Ovary (tissue), 9 donors: ENCODE results near the gene RPL3. TPM values are rescaled to one million over a fixed set of nuclear protein-coding genes. Genes with fewer than 3 reads are reported as not detected.
A peak's percentile ranks its signal among the peaks of the same experiment; 100 is the strongest.

Source experiments
- DNase-seq, 5 donors: peaks; one replicate each; pipeline ENCODE4 v3.0.0-alpha.2; 2019 to 2020
- H3K27ac ChIP-seq, 2 donors: fragments of 200-600 bp; one replicate each; pipeline versions ENCODE4 v1.5.1 to v1.8.0; 2019 to 2022
- H3K27me3 ChIP-seq: fragments of 200-600 bp; one replicate; pipeline ENCODE4 v1.8.0; 2022
- H3K36me3 ChIP-seq: fragments of 200-600 bp; sonication (generic); one replicate; pipeline ENCODE4 v1.5.1; 2019
- H3K4me1 ChIP-seq: one replicate; pipeline ENCODE4 v1.8.1; 2013; ENCODE audit warnings: mild to moderate bottlenecking, moderate library complexity; ENCODE audit not compliant: insufficient read depth
- H3K4me3 ChIP-seq: fragments of 200-600 bp; sonication (generic); one replicate; pipeline ENCODE4 v1.5.1; 2017
- H3K9me3 ChIP-seq, 2 donors: fragments of 200-600 bp in 1 of 2; sonication (generic) in 1 of 2; one replicate each; pipeline versions ENCODE4 v1.5.1 to v1.8.1; 2013 to 2019; ENCODE audit warnings: mild to moderate bottlenecking in 1 of 2, moderate library complexity in 1 of 2
- EP300 ChIP-seq: sonication (generic); formaldehyde crosslinking; IDR thresholded peaks from one replicate; pipeline ENCODE4 v1.6.1; 2017; ENCODE audit warnings: antibody characterized with exemption
- POLR2A ChIP-seq: fragments of 450-650 bp; IDR thresholded peaks from one replicate; pipeline ENCODE4 v1.6.1; 2017; ENCODE audit warnings: antibody characterized with exemption, mild to moderate bottlenecking, moderate library complexity
- WGBS, 3 donors: extraction: QIAGEN DNeasy Blood & Tissue Kit in 1 of 3; methylation state at CpG; one replicate each; pipeline versions ENCODE4 v1.1.5 to v1.1.7; 2013 to 2017; 5-methylcytosine and 5-hydroxymethylcytosine counted together
- intact Hi-C, 4 donors: fragments of 100-400 bp; cut with DNase I; formaldehyde crosslinking; loops; one replicate each; pipeline versions ENCODE4 v1.11.0 to v1.15.1; 2022 to 2023
- polyA plus RNA-seq, 2 donors: library from polyadenylated mRNA; stranded (reverse); fragments of 200-250 nt in 1 of 2; fragments of 350-450 nt in 1 of 2; fragmentation: Illumina TruSeq in 1 of 2; extraction: RNeasy Lipid Tissue Mini Kit (QIAGEN cat#74804) in 1 of 2; gene quantifications; one replicate each; pipeline ENCODE4 v1.2.3, GENCODE V29; 2013 to 2014
- total RNA-seq, 7 donors: library from RNA; depleted of rRNA in 2 of 7; stranded (reverse); fragments of >200 nt in 2 of 7; fragmentation: NEBNext Ultra II Directional in 3 of 7; extraction: Animal tissue kit (Norgen Biotek cat#: 25700) in 3 of 7; gene quantifications; one replicate each; pipeline versions ENCODE4 v1.1.0 to v1.2.4, GENCODE V29; 2016 to 2023
- TF ChIP-seq, protein P1 (sequence below), 3 donors: fragments of 450-650 bp in 2 of 3; fragments of 200-600 bp in 1 of 3; IDR thresholded peaks; one replicate each; pipeline versions ENCODE4 v1.5.1 to v1.8.0; 2016 to 2022; ENCODE audit warnings: antibody characterized with exemption in 3 of 3, mild to moderate bottlenecking in 1 of 3
- donor health status: DM: no; HTN: no; CAD: no; lungs with moderate emphysema.
- donor health status: DM: no; HTN: no; CAD: no.
- donor health status: Bipolar disorder and iron deficiency.
- donor health status: DM: yes; HTN: yes; CAD: no.
- donor health status: DM: no; HTN: no; CAD: no.
- donor health status: DM: yes; HTN: yes; CAD: no.

The RPL3 gene
- total and polyA plus RNA-seq, 9 donors = 3,441 to 7,258 (median 4,727) TPM

DNA sequence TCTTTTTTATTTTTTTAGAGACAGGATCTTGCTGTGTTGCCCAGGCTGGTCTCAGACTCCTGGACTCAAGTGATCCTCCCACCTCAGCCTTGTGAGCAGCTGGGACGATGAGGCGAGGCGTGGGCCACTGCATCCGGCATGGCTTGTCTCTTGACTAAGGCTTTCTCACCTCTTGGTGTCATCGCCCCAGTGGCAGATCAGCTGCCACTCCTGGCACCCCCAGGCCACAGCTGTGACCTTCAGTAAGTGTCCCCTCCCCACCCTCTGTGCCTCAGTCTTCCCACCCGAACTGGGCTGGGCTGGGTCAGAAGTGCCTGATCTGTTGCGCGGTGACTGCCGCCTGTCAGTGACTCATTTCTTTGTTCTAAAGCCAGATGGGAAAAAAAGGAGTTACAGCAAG is 33.9 kb upstream of the RPL3 start:
- no peak overlapping the region for H3K27ac ChIP-seq
- intact Hi-C loops = no loop called here
- TF ChIP-seq, protein P1, sequence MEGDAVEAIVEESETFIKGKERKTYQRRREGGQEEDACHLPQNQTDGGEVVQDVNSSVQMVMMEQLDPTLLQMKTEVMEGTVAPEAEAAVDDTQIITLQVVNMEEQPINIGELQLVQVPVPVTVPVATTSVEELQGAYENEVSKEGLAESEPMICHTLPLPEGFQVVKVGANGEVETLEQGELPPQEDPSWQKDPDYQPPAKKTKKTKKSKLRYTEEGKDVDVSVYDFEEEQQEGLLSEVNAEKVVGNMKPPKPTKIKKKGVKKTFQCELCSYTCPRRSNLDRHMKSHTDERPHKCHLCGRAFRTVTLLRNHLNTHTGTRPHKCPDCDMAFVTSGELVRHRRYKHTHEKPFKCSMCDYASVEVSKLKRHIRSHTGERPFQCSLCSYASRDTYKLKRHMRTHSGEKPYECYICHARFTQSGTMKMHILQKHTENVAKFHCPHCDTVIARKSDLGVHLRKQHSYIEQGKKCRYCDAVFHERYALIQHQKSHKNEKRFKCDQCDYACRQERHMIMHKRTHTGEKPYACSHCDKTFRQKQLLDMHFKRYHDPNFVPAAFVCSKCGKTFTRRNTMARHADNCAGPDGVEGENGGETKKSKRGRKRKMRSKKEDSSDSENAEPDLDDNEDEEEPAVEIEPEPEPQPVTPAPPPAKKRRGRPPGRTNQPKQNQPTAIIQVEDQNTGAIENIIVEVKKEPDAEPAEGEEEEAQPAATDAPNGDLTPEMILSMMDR (IDR thresholded peaks at IDR 0.05) = no peak
- TF ChIP-seq POLR2A (no peak), EP300 (no peak)

GRCh38 chr22:39352306-39352891 is 33.0 kb upstream of the RPL3 start:
- peaks cover 9% of the 10 kb centered on the region for H3K4me1 ChIP-seq
- TF ChIP-seq EP300 = no peak
- TF ChIP-seq POLR2A = no peak
- TF ChIP-seq, protein P1 (IDR thresholded peaks at IDR 0.05) = no peak
- H3K27me3 ChIP-seq = no peaks in the 10 kb centered on the region
- no peak overlapping the region for H3K27ac ChIP-seq
- intact Hi-C loops = no loop called here
- H3K36me3 ChIP-seq = no peaks in the 10 kb centered on the region
- no peak overlapping the region for H3K4me3 ChIP-seq
- no peaks in the 10 kb centered on the region for H3K9me3 ChIP-seq
- DNase-seq = no peak
- WGBS, 3 donors = 57 to 69% (median 59%) methylated on average over 7 of the region's 7 CpGs

More for the DNA sequence above, 33.9 kb upstream of the RPL3 start:
- DNase-seq = no peak
- no peaks in the 10 kb centered on the region for H3K36me3 ChIP-seq
- 82 to 86% (median 85%) methylated on average over 9 of the region's 9 CpGs for WGBS, 3 donors
- H3K4me1 ChIP-seq = peaks cover 9% of the 10 kb centered on the region
- H3K27me3 ChIP-seq = no peaks in the 10 kb centered on the region
- no peak overlapping the region for H3K4me3 ChIP-seq
- H3K9me3 ChIP-seq = no peaks in the 10 kb centered on the region

GRCh38 chr22:39351689-39352214 is 32.3 kb upstream of the RPL3 start:
- peaks cover 9% of the 10 kb centered on the region for H3K4me1 ChIP-seq
- no peaks in the 10 kb centered on the region for H3K36me3 ChIP-seq
- no peak for DNase-seq
- whole genome bisulfite sequencing, 3 donors = 62 to 77% (median 65%) methylated on average over 8 of the region's 8 CpGs
- peak overlapping the region in 1 of 2 donors; percentile 87 for H3K27ac ChIP-seq
- H3K9me3 ChIP-seq = no peaks in the 10 kb centered on the region
- TF ChIP-seq, protein P1 (IDR thresholded peaks at IDR 0.05) = no peak
- TF ChIP-seq EP300 (no peak), POLR2A (no peak)
- intact Hi-C loops = no loop called here
- H3K27me3 ChIP-seq = no peaks in the 10 kb centered on the region
- no peak overlapping the region for H3K4me3 ChIP-seq

DNA sequence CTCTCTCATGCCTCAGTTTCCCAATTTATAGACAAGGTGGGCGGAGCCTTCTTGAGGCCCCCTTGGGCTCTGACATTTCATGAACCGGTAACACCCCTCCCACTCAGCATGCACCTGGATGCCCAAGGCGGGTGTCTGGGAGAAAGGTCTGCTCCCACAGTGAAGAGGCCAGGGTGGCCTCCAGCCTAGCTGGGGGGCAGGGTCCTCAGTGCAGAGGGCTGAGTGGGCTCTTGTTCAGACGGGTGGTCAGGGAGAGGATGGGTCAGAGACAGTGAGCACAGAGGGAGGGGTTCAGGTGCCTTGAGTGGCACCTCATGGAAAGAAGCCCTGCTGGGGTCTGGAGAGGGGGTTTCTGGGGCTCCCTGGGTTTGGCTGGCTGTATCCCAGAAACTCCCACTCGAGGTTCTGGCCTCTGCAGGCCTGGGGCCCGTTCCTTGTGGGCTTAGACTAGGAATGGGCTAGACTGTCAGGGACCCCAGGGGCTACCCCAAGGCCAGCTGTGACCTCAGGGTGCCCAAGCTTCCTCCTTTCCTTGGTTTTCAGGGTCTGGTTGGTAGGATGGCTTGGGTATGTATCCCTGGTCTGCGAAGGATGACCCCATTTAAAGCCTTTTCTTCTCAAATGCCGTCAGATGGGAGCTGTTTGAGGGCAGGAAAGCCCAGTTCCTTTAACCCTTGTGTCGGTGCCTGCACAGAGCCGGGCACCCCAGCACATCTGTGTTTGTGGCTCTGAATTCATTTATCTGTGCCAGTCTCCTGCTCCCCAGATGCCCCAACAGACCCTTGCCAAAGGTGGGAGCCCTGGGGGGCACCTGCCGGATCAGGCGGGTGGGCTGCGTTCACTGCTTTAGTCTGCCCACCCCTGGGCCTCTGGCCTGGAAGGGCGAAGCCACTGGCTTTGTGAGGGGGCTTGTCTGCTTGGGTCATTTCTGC is 31.6 kb upstream of the RPL3 start:
- H3K4me1 ChIP-seq = peaks cover 9% of the 10 kb centered on the region
- TF ChIP-seq EP300 = no peak
- TF ChIP-seq POLR2A = no peak
- TF ChIP-seq, protein P1 (IDR thresholded peaks at IDR 0.05) = no peak
- peak overlapping the region; percentile 87 to 92 for H3K27ac ChIP-seq
- no peaks in the 10 kb centered on the region for H3K27me3 ChIP-seq
- no peak for DNase-seq
- no peaks in the 10 kb centered on the region for H3K9me3 ChIP-seq
- H3K4me3 ChIP-seq = peak overlapping the region; percentile 90
- WGBS, 3 donors = 42 to 58% (median 56%) methylated on average over 14 of the region's 14 CpGs
- no peaks in the 10 kb centered on the region for H3K36me3 ChIP-seq
- intact Hi-C loops = no loop called here
